Measurements from ENCODE around the gene CAMK2G. TPM values are rescaled to one million over a fixed set of nuclear protein-coding genes. Genes with fewer than 3 reads are reported as not detected.
"Not testable (repeated sequence)": the region's sequence is repeated elsewhere in the genome, so short reads cannot be mapped to it uniquely, and the experiment has no call there.

The CAMK2G gene
- polyA plus RNA-seq, 3 donors, result 19.8 to 22.6 (median 21.7) TPM

DNA sequence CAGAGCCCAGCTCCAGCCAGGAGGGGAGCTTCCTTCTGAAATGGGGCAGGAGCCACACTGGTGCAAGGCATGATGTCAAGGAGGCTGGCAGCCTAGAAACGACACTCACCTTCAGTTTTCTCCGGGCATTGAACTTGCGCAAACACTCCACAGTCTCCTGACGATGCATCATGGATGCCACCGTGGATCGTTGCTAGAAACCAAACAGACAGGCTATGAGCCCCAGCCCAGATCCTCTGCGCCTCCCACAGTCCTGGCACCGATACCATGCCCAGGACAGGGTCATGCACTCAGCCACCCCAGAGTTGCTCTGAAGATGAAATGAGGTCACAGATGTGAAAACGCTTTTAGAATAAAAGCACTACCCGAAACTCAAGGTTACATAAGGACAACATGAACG lies 32.0 kb downstream of the CAMK2G start:
- no peak for DNase-seq (ENCODE audit: low read depth in 3 of 3, low spot score in 2 of 3)

GRCh38 chr10:73841526-73842285 lies 32.6 kb downstream of the CAMK2G start:
- no peak for DNase-seq (ENCODE audit: low read depth in 3 of 3, low spot score in 2 of 3)

DNA sequence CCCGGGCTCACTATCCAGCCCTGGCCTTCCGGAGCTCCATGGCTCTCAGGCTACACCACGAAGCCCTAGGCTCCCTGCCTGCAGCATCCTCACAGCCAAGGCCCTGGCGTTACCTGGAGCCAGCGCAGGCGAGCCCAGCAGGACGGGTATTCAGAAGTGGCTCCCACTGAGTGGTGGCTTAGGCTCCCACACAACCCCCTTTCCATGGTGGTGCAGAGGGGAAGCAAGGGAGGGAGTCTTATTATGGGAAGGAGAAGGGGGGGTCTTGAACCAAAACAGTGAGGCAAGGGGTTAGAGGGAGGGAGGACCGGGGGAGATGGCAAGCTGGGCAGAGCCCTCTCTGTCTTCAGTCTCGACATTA lies 33.3 kb downstream of the CAMK2G start:
- DNase-seq (ENCODE audit: low read depth in 3 of 3, low spot score in 2 of 3), result no peak

DNA sequence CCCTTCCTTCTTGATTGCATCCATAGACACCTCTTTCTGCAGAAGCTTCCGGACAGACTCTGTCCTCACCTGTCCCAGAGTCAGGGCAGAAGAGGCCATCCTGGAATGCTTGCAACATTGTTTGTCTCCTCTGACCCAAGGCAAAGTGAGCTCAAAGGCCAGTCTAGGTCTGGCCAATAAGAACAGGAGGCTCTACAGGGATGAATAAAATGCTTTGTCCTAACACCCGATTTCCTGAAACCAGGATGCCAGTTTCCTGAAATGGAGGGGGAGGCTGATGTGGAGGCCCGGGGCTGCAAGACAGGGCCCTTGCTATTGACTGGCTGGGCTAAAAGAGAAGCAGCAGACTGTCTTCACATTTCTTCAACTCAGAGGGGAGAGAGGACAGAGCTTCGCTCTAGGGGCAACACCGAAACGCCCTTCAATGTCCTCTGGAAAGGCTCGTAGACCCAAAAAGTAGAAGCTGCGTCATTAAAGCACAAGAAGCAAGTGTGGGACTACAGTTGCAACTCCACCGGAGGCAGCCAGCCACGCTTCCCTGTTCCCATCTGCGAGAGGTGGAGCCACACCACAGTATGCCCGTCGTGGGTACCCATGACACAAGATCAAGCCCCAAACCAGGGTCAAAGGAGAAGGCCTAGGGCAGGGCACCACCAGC lies 33.8 kb downstream of the CAMK2G start:
- no peak for DNase-seq (ENCODE audit: low read depth in 3 of 3, low spot score in 2 of 3)

GRCh38 chr10:73840056-73840402 lies 34.3 kb downstream of the CAMK2G start:
- DNase-seq (ENCODE audit: low read depth in 3 of 3, low spot score in 2 of 3), result no peak

DNA sequence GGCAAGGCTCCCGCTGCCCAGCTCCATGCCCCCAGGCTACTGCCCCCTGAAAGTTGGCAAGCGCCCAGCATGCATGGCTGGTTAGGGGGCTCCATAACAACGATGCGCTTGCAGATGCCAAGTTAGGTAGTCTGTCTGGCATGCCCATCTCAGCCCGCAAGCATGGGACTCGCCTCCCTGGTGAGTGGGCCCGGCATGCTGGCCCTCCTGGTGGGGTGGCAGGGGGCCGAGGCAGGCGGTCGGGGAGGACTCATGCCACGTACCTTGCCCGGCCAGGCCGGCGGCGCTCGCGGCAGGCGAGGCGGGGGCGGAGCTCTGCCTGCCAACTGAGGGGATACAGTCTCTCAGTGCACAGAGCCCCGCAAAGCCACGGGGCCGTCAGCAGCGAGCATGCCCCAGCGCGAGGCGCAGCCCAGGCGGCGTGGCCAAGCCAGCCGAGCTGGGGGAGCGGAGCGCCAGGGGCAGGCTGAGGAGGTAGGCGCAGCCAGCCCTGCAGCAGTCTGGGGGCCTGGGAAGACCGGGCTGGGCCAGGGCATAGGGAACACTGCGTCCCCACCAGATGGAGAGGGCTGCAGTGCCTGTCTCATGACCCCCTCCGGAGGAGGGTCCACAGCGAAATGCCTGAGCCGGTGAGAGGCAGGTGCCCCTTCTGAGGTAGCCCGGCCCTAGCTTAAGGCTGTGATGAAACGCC lies 34.9 kb downstream of the CAMK2G start:
- no peak for DNase-seq (ENCODE audit: low read depth in 3 of 3, low spot score in 2 of 3)

- no peak for DNase-seq (ENCODE audit: low read depth in 3 of 3, low spot score in 2 of 3)
Measured at GRCh38 chr10:73838827-73839226, 35.5 kb downstream of the CAMK2G start.

DNA sequence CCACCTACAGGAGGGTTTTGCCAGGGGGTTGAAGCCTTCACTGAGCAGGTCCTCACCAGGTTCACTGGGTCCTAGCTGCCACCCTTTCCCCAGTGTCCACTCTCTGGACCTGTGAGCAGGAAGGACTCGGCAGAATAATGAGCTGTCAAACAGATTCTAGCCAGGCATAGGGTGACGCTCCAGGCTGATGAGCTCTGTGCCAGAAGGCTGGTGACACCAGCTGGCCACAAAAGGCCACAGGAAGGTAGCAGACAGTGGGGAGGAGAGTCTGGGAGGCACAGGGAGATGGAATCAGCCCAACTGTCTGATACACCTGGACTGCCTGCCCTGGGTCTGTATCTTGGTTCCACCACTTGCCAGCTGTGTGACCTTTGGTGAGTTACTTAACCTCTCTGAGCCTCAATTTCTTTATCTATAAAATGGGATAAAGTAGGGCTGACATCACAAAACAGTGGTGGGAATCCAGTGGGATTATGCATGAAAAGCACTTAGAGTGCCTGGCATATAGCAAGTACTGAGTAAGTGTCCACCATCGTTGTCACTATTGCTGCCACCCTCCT lies 36.3 kb downstream of the CAMK2G start:
- no peak for DNase-seq (ENCODE audit: low read depth in 3 of 3, low spot score in 2 of 3)

- no peak for DNase-seq (ENCODE audit: low read depth in 3 of 3, low spot score in 2 of 3)
Measured at GRCh38 chr10:73837072-73837471, 37.3 kb downstream of the CAMK2G start.

GRCh38 chr10:73836427-73836980 lies 37.9 kb downstream of the CAMK2G start:
- no peak for DNase-seq (ENCODE audit: low read depth in 3 of 3, low spot score in 2 of 3)

DNA sequence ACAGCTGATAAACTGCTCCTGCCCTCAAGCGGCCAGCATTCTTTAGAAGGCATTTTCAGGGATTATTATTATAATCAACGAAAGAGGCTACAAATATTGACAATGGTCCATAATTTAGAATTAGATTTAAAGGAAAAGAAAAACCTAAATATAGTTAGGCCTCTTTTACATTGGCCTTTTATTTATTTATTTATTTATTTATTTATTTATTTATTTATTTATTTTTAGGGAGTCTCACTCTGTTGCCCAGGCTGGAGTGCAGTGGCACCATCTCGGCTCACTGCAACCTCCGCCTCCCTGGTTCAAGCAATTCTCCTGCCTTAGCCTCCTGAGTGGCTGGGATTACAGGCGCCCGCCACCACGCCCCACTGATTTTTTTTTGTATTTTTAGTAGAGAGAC lies 45.3 kb downstream of the CAMK2G start:
- not testable (repeated sequence) for DNase-seq (ENCODE audit: low read depth in 3 of 3, low spot score in 2 of 3)

GRCh38 chr10:73828161-73828560 lies 46.2 kb downstream of the CAMK2G start:
- no peak for DNase-seq (ENCODE audit: low read depth in 3 of 3, low spot score in 2 of 3)

GRCh38 chr10:73827346-73828089 lies 46.8 kb downstream of the CAMK2G start:
- no peak for DNase-seq (ENCODE audit: low read depth in 3 of 3, low spot score in 2 of 3)

GRCh38 chr10:73824146-73824725 lies 50.1 kb downstream of the CAMK2G start:
- DNase-seq (ENCODE audit: low read depth in 3 of 3, low spot score in 2 of 3), result no peak

DNA sequence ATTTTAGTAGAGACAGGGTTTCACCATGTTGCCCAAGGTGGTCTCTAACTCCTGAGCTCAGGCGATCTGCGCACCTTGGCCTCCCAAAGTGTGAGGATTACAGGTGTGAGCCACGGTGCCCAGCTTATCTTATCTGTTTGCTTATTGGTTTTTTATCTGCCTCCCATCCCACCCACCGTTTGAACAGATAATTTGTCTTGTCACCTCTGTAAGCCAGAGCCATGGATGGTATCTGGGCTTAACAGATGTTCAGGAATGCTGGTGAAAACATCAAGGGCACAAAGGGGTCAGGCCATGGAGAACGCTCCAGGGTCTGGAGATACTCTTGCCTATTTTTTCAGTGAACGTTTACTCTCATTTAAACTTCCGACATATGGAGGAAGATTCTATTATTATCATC lies 51.0 kb downstream of the CAMK2G start:
- no peak for DNase-seq (ENCODE audit: low read depth in 3 of 3, low spot score in 2 of 3)

DNA sequence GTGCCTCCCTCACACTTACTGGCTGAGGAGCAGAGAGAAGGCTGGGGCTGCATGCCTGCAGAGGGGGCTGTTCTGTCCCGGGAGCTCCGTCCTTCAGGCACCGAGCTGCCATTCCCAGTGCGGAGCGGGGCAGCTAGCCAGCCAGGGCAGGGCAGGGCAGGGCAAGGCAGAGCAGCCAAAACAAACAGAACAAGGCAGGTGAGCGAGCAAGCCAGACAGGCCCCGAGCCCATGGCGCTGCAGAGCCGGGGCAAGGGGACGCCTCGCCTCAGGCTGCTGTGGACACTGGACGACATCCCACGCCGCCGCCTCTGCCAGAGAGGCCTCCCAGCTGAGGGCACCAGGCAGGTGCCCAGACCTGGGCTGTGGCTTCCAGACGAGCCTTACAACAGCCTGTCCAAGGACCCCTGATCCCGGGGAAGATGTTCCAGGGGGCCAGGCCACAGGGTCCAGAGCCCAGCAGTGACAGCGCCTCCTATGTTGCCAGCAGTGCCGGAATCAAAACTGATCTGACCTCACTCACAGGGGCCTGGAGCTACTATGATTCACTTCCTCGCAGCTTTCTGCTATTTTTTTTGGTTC lies 54.8 kb downstream of the CAMK2G start:
- DNase-seq (ENCODE audit: low read depth in 3 of 3, low spot score in 2 of 3), result no peak

- DNase-seq (ENCODE audit: low read depth in 3 of 3, low spot score in 2 of 3), result no peak
Measured at GRCh38 chr10:73819081-73819480, 55.3 kb downstream of the CAMK2G start.

GRCh38 chr10:73818402-73818801 lies 56.0 kb downstream of the CAMK2G start:
- DNase-seq (ENCODE audit: low read depth in 3 of 3, low spot score in 2 of 3), result no peak

GRCh38 chr10:73817826-73818225 lies 56.5 kb downstream of the CAMK2G start:
- DNase-seq (ENCODE audit: low read depth in 3 of 3, low spot score in 2 of 3), result no peak

Data from right renal cortex interstitium (tissue), 3 donors.